Measurements from ENCODE around the gene SEMA3F.

SEMA3F gene

GRCh38 chr3:50154840-50155490, at the start of gene SEMA3F:
SEMA3F (plus strand) TSS chr3:50155324; CDS start chr3:50159623, 4,299 bp downstream.
- DNase-seq (ENCODE audit: low spot score in 2 of 2) (peak; percentile 21 to 23), ATAC-seq (replicated peaks; ENCODE audit: extremely low read depth, poor library complexity, severe bottlenecking) (peak; percentile 91)
- no peaks in the 10 kb centered on the region for H3K9me3 Mint-ChIP-seq
- H3K27me3 Mint-ChIP-seq: peaks cover 44% of the 10 kb centered on the region
- H3K4me3 Mint-ChIP-seq: peak within 1 kb of the TSS; percentile 83
- H3K27ac Mint-ChIP-seq (ENCODE audit: low read depth): no peak within 1 kb of the TSS
- H3K36me3 Mint-ChIP-seq (ENCODE audit: insufficient read depth): peaks cover 4% of the 10 kb centered on the region
- peaks cover 21% of the 10 kb centered on the region for H3K4me1 Mint-ChIP-seq

GRCh38 chr3:50111757-50112156, 43.4 kb upstream of the SEMA3F start:
- peaks cover 10% of the 10 kb centered on the region for H3K4me1 Mint-ChIP-seq
- no peaks in the 10 kb centered on the region for H3K9me3 Mint-ChIP-seq
- no peak overlapping the region for H3K4me3 Mint-ChIP-seq
- peak; percentile 91 for ATAC-seq (replicated peaks; ENCODE audit: extremely low read depth, poor library complexity, severe bottlenecking)
- no peaks in the 10 kb centered on the region for H3K27me3 Mint-ChIP-seq
- peak overlapping the region; percentile 69 for H3K27ac Mint-ChIP-seq (ENCODE audit: low read depth)
- H3K36me3 Mint-ChIP-seq (ENCODE audit: insufficient read depth): peaks cover 99% of the 10 kb centered on the region
- DNase-seq (ENCODE audit: low spot score in 2 of 2): no peak

DNA sequence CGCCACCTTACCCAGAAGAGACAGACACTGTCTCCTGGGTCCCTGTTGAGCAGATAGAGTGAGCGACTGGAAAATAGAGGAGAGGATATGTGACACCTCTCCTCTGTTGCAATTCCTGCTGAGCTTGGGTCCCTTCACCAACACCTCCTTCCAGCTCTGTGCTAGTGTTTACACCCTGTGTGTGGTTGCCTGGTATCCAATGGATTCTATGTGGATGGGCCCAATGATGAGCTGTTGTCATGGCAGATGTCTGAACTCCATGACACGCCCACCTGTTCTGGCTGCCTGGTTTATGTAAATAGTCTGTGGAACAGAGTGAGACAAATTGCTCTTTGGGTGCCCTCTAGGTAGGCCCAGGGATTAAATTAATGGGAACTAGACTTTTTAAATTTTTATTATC, 42.7 kb upstream of the SEMA3F start:
- ATAC-seq (replicated peaks; ENCODE audit: extremely low read depth, poor library complexity, severe bottlenecking) (no peak), DNase-seq (ENCODE audit: low spot score in 2 of 2) (no peak)
- no peaks in the 10 kb centered on the region for H3K9me3 Mint-ChIP-seq
- no peaks in the 10 kb centered on the region for H3K27me3 Mint-ChIP-seq
- H3K36me3 Mint-ChIP-seq (ENCODE audit: insufficient read depth): peaks cover 98% of the 10 kb centered on the region
- H3K27ac Mint-ChIP-seq (ENCODE audit: low read depth): no peak overlapping the region
- no peak overlapping the region for H3K4me3 Mint-ChIP-seq
- peaks cover 10% of the 10 kb centered on the region for H3K4me1 Mint-ChIP-seq

DNA sequence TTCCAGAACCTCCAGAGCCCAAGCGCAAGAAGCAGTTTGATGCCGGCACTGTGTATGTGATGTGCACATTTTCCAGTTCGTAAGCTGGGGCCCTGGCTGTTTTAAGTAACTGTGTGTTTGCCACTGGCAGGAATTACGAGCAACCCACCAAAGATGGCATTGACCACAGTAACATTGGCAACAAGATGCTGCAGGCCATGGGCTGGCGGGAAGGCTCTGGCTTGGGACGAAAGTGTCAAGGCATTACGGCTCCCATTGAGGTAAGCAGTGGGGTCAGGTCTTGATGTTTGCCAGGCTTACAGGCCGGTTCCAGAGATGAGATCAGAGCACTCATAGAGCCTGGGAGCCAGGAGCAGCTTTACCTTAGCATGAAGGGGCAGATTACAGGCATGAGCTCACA, 38.0 kb upstream of the SEMA3F start:
- Mint-ChIP-seq H3K9me3 (no peaks in the 10 kb centered on the region), H3K27me3 (no peaks in the 10 kb centered on the region), H3K4me1 (peaks cover under 1% of the 10 kb centered on the region), H3K4me3 (no peak overlapping the region), H3K36me3 (ENCODE audit: insufficient read depth) (peaks cover 83% of the 10 kb centered on the region), H3K27ac (ENCODE audit: low read depth) (no peak overlapping the region)
- DNase-seq (ENCODE audit: low spot score in 2 of 2): no peak
- no peak for ATAC-seq (replicated peaks; ENCODE audit: extremely low read depth, poor library complexity, severe bottlenecking)

- Mint-ChIP-seq H3K27me3 (no peaks in the 10 kb centered on the region), H3K4me1 (peaks cover 9% of the 10 kb centered on the region), H3K4me3 (no peak overlapping the region), H3K27ac (ENCODE audit: low read depth) (no peak overlapping the region), H3K36me3 (ENCODE audit: insufficient read depth) (peaks cover 76% of the 10 kb centered on the region), H3K9me3 (no peaks in the 10 kb centered on the region)
- no peak for DNase-seq (ENCODE audit: low spot score in 2 of 2)
- ATAC-seq (replicated peaks; ENCODE audit: extremely low read depth, poor library complexity, severe bottlenecking): no peak
Observed at GRCh38 chr3:50118237-50118636, 36.9 kb upstream of the SEMA3F start.

GRCh38 chr3:50119786-50120185, 35.3 kb upstream of the SEMA3F start:
- no peaks in the 10 kb centered on the region for H3K27me3 Mint-ChIP-seq
- peaks cover 11% of the 10 kb centered on the region for H3K4me1 Mint-ChIP-seq
- H3K27ac Mint-ChIP-seq (ENCODE audit: low read depth): no peak overlapping the region
- peaks cover 63% of the 10 kb centered on the region for H3K36me3 Mint-ChIP-seq (ENCODE audit: insufficient read depth)
- DNase-seq (ENCODE audit: low spot score in 2 of 2): no peak
- ATAC-seq (replicated peaks; ENCODE audit: extremely low read depth, poor library complexity, severe bottlenecking): no peak
- no peak overlapping the region for H3K4me3 Mint-ChIP-seq
- no peaks in the 10 kb centered on the region for H3K9me3 Mint-ChIP-seq

GRCh38 chr3:50120364-50121071, 34.6 kb upstream of the SEMA3F start:
- H3K4me1 Mint-ChIP-seq: peaks cover 11% of the 10 kb centered on the region
- H3K36me3 Mint-ChIP-seq (ENCODE audit: insufficient read depth): peaks cover 56% of the 10 kb centered on the region
- ATAC-seq (replicated peaks; ENCODE audit: extremely low read depth, poor library complexity, severe bottlenecking) (no peak), DNase-seq (ENCODE audit: low spot score in 2 of 2) (no peak)
- H3K4me3 Mint-ChIP-seq: no peak overlapping the region
- no peaks in the 10 kb centered on the region for H3K9me3 Mint-ChIP-seq
- no peak overlapping the region for H3K27ac Mint-ChIP-seq (ENCODE audit: low read depth)
- H3K27me3 Mint-ChIP-seq: no peaks in the 10 kb centered on the region

DNA sequence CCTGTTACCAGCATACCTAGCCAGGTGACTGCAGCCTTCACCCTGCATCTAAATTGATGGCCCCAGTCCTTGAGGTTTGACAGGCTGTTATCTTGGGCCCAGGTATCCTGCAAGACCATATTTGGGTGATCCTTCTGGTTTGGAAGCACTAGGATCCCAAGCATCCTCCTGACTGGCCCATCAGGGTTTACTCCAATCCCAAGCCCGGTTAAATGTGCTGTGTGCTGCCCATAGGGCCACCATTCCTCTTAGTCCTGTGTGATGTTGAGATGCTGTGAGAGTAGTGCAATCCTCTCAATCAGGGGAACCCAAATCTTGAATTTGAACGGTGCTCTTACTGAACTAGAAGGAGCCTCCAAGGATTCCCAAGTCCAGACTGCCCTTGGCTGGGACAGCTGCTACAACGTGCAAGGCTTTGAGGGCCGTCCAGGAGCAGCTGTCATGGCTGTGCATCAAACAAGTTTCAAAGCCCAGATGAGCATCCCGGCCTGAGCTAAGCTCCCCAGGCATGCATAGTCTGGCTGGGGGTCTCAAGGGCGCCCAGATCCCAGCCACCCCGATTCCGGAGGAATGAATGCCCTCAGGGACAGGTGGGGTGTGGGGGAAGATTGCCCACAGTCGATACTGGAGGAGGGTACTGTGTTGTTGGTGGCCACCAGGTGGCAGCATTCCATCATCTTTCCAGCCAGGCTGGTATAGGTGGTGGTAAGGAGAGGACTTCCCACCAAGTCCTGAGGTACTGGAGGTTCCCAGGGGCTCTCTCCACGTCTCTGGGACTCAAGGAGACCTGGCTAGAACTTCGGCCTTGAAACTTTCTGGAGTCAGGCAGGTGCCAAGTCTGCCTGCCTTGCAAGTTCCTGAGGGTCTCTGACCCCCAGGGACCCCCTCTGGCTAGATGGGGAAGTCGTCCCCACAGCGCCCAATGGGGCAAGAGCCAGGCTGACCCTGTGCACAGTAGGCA, 33.8 kb upstream of the SEMA3F start:
- peaks cover 52% of the 10 kb centered on the region for H3K36me3 Mint-ChIP-seq (ENCODE audit: insufficient read depth)
- H3K27me3 Mint-ChIP-seq: no peaks in the 10 kb centered on the region
- no peak overlapping the region for H3K4me3 Mint-ChIP-seq
- peaks cover 11% of the 10 kb centered on the region for H3K4me1 Mint-ChIP-seq
- peak; percentile 41 to 56 for DNase-seq (ENCODE audit: low spot score in 2 of 2)
- peak; percentile 90 for ATAC-seq (replicated peaks; ENCODE audit: extremely low read depth, poor library complexity, severe bottlenecking)
- no peak overlapping the region for H3K27ac Mint-ChIP-seq (ENCODE audit: low read depth)
- no peaks in the 10 kb centered on the region for H3K9me3 Mint-ChIP-seq

DNA sequence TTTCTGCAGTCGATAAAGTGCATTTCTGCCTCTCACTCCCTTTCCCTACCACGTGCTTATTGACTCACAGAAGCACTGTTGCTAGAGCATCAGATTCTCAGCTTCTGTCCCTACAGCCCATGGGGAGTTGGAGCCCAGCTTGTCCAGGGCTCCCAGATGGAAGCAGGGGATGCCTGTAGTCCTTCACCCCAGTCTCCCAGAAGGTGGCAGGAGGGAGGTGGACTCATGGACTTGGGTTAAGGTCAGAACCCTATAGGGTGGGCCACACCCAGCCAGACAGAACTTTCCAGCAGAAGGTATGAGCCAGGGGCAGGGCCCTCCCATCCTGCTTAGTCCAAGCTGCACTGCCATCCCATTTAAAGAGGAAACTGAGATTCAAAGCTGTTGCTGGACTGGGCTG, 33.1 kb upstream of the SEMA3F start:
- Mint-ChIP-seq H3K27me3 (no peaks in the 10 kb centered on the region), H3K36me3 (ENCODE audit: insufficient read depth) (peaks cover 47% of the 10 kb centered on the region), H3K4me1 (peaks cover 11% of the 10 kb centered on the region), H3K27ac (ENCODE audit: low read depth) (peak overlapping the region; percentile 61), H3K9me3 (no peaks in the 10 kb centered on the region), H3K4me3 (no peak overlapping the region)
- no peak for ATAC-seq (replicated peaks; ENCODE audit: extremely low read depth, poor library complexity, severe bottlenecking)
- no peak for DNase-seq (ENCODE audit: low spot score in 2 of 2)

DNA sequence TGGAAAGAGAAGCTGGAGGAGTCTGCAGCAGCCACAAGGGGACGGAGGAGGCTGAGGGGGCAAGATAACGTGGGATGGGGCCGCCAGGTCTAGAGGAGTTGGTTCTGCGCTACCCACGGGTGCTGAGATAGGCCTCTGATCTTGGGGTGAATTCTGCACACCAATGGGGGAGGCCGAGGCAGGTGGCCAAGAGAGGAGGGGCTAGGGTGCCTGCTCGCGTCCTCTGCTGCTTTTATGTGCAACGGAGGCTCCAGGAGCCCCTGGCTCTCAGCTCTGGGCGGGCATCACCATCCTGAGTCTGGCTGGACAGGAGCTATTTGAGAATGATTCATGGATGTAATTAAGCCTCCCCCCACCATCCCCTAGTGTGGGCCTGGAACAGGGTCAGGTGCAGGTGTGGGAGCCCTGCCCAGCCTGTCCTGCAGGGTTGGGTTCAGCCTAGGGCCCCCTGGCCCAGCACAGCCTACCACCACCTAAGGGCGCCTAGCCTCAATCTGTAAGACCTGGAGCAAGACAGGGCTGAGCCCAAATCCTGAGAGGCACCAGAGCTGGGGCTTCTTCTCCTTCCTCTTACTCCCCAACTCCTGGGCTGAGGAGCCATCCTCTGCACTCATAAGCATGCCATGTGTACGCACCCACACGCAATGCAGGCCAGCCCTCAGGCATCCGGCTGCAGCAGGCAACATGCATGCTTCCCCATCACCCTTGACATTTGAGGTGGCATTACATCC, 32.3 kb upstream of the SEMA3F start:
- Mint-ChIP-seq H3K27me3 (no peaks in the 10 kb centered on the region), H3K9me3 (no peaks in the 10 kb centered on the region), H3K4me3 (no peak overlapping the region), H3K36me3 (ENCODE audit: insufficient read depth) (peaks cover 43% of the 10 kb centered on the region), H3K4me1 (peaks cover 11% of the 10 kb centered on the region), H3K27ac (ENCODE audit: low read depth) (peak overlapping the region; percentile 61)
- DNase-seq (ENCODE audit: low spot score in 2 of 2) (no peak), ATAC-seq (replicated peaks; ENCODE audit: extremely low read depth, poor library complexity, severe bottlenecking) (no peak)

DNA sequence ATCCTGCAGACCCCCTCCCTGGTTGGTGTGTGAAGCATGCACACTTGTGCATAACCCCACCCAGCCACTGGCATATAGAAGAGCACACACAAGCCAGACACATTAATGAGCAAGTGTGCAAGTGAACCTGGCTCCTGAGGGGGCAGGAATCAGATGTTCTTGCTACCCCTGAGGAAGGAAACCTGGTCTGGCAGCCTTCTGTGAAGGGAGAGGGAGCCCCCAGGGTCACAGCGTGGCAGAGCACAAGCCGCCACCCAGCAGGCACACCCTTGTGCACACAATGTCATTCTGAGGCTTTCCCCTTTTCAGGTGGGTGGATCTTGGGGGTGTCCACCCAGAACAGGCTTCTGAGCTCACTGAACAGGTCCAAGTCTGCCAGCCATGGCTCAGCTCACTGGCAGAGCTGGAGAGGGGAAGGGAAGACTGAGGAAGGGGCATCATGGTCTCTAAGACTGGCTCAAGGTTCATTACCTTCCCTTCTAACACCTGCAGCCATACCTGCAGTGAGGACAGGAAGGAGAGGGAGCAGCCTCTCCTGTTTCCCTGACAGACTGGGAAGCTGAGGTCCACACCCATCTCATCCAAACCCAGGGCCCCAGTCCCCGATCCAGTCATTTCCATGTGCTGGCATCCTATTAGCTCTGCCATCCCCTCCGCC, 31.6 kb upstream of the SEMA3F start:
- no peak overlapping the region for H3K4me3 Mint-ChIP-seq
- H3K27ac Mint-ChIP-seq (ENCODE audit: low read depth): peak overlapping the region; percentile 61
- ATAC-seq (replicated peaks; ENCODE audit: extremely low read depth, poor library complexity, severe bottlenecking) (no peak), DNase-seq (ENCODE audit: low spot score in 2 of 2) (no peak)
- peaks cover 36% of the 10 kb centered on the region for H3K36me3 Mint-ChIP-seq (ENCODE audit: insufficient read depth)
- H3K4me1 Mint-ChIP-seq: peaks cover 11% of the 10 kb centered on the region
- H3K27me3 Mint-ChIP-seq: no peaks in the 10 kb centered on the region
- H3K9me3 Mint-ChIP-seq: no peaks in the 10 kb centered on the region
